Fibroblast of skin of abdomen (primary cell): ENCODE measurements around the gene THPO. TPM values are rescaled to one million over a fixed set of nuclear protein-coding genes. Genes with fewer than 3 reads are reported as not detected.
A peak's percentile ranks its signal among the peaks of the same experiment; 100 is the strongest.

Source experiments
- DNase-seq: peaks from one replicate; pipeline ENCODE4 v3.0.0-alpha.2; 2013
- polyA plus RNA-seq, 2 experiments: library from polyadenylated mRNA; unstranded; fragments of 120-200 nt; gene quantifications; one replicate each; pipeline ENCODE4 v1.2.1, GENCODE V29; 2013; ENCODE audit not compliant: insufficient read length in 2 of 2

THPO gene
- polyA plus RNA-seq (2013, experiment 1 of 2; ENCODE audit: insufficient read length): 0.28 TPM
- 0.29 TPM for polyA plus RNA-seq (2013, experiment 2 of 2; ENCODE audit: insufficient read length)

DNA sequence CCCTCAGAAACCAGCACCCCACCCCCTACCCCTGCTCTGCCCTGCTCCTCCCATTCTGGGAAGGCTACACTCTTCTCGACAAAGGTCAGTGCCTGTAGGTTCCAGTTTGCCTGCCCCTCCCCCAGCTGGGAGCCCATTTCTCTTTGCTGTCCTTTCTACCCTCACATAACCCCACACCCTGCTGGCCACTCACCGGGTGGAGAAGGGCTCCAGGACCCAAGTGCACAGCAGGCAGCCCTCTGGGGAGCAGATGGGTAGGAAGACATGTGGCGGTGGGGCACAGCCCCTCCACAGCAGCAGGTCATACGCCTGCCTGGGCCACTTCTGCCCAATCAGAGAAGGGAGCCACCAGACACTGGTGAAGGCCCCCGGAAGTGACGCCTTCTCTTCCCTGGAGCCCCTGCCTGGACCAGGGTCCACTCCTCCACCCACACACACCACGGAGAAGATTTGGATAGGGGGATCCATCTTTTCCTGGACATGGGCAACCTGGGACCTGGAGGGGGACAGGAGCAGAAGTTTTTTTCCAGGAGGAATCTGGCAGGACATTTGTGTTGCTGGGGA lies at the start of gene THPO:
TSS of gene THPO (minus strand) at position 326 of the 564 bp plus-strand sequence. CDS start 1,948 bp downstream, outside the sequence.
- no peak for DNase-seq

DNA sequence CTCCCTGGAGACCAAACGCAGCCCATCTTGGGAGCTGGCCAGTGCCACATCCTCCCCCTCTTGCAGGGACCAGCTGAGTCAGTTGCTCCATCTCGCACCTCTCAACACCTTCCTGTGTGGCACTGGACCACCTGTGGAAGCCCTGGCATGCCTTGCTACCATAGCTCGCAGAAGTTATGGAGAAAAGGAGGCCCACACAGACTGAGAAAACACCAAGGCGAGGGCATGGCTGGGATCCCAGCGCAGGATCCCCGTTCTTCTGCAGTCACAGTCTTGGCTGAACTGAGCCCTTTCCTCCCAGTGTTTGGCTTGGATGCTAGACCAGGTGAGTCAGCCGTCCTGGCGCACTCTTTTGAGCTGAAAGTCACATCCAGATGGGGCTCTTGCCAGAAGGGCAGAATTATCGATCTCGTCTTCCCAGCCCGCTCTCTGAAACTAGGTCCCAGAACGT lies 48.7 kb upstream of the THPO start:
- no peak for DNase-seq

GRCh38 chr3:184423561-184423960 lies 45.6 kb upstream of the THPO start:
- no peak for DNase-seq

DNA sequence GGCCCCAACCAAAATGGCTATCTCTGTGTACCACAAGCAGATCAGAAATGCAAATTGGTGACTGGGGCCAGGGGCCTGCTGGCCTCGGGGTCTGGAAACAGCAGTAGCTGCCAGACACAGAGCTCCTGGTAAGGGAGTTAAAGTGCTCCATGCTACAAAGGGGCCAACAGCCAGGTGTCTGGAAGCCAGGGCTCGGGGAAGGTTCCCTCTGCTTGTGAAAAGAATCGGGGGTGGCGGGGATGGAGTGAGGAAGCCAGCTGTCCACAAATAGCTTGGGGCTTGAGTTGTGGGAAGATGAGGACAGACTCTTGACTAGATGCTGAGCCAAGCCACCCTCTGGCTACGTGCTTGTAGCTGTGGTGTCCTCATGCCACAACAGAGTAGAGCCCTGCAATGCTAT lies 41.2 kb upstream of the THPO start:
- DNase-seq: no peak

DNA sequence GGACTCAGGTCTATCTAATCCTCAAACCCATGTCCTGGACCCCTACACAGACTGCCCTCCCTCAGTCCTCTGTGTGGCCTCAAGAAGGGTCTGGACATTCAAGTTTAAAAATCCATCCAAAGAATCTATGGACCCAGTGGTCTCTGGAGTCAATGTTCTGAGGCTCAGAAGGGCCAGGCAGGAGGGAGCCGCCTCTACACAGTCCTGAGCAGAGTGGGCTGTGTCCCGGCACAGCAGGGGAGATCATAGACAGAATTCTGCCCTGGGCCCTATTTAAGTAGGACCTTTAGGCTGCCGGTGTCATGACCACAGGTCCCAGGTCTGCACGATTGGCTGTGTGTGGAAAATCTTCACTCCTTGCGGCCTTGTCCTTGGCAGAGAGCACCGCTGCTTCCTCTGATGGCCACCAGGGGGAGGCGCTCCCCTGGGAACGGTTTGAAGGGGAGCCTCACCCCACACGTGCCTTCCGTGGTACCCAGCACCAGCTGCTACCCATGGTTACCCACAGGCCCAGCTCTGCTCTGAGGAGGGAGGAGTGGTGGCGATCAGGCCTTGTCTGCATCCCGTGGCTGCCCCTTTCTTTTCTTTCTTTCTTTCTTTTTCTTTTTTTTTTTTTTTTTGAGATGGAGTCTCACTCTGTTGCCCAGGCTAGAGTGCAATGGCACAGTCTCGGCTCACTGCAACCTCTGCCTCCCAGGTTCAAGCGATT lies 39.8 kb upstream of the THPO start:
- peak; percentile 58 for DNase-seq

- DNase-seq: no peak
Measured at GRCh38 chr3:184415203-184415490, 37.1 kb upstream of the THPO start.

DNA sequence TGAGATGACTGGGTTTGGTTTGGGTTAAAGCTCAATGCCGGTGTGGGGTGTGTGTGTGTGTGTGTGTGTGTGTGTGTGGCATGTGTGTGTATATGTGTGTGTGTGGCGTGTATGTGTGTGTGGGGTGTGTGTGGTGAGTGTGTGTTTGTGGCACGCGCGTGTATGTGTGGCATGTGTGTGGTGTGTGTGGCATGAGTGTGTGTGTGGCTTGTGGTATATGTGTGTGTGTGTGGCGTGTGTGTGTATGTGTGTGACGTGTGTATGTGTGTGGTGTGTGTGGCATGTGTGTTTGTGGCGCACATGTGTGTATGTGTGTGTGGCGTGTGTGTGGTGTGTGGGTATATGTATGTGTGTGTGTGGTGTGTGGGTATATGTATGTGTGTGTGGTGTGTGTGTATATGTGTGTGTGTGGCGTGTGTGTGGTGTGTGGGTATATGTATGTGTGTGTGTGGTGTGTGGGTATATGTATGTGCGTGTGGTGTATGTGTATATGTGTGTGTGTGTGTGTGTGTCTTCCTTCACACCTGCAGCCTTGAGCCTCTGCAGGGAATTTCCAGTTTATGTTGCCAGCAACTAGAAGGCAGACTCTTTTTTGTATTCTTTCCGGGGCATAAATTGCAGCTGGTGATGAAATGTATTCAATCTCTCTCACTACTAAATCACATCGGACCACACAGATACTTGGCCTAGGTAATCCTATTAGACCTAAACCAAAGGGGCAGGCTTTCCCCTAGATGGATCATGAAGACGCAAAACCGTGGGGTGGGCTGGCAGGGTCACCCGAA lies 36.6 kb upstream of the THPO start:
- DNase-seq: no peak

GRCh38 chr3:184409946-184410500 lies 32.0 kb upstream of the THPO start:
- no peak for DNase-seq

- no peak for DNase-seq
Measured at GRCh38 chr3:184409331-184409926, 31.4 kb upstream of the THPO start.

DNA sequence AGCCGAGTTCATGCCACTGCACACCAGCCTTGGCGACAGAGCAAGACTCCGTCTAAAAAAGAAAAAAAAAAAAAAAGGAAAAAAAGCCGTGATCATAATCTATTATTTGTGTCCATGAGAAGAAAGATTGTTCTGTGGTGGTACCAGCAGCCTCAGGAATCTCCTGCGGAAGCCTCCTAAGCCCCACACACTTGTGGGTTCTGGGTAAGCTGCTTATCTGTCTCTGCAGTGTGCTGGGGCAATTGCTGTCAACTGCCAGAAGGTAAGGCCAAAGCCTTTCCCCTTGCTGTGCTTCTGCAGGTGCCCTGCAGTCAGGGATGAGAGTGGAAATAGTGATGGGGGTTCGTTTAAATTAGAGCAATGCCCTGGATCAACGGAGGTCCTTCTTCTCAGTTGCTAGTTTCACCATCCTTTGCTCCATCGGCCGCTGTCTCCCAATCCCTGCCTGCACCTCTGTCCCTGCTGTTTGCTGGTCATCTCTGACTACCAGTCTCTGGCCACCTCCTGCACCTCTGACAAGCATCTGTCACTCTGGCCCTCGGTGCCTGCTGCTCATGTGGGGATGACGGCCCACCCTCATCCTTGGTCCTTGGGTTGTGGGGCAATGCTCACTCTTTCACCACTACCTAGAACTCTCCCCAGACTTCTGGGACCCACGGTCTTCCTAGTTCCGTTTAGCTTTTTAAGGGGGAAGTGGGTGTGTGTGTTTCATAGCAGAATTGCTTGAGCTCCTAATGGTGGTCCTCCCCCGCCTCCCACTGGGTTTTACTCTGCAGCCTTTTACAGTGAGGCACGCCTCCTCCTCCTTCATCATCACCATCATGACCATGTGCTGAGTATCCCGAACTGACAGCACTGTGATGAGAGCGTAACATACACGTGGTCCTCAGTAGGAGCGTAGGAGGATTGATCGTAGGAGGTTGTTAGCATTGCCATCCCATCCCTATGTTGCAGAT lies 27.3 kb upstream of the THPO start:
- DNase-seq: no peak

- DNase-seq: peak; percentile 94
Measured at GRCh38 chr3:184399410-184399809, 21.4 kb upstream of the THPO start.

GRCh38 chr3:184395320-184395660 lies 17.3 kb upstream of the THPO start:
- DNase-seq: no peak

- no peak for DNase-seq
Measured at GRCh38 chr3:184391266-184391665, 13.3 kb upstream of the THPO start.

DNA sequence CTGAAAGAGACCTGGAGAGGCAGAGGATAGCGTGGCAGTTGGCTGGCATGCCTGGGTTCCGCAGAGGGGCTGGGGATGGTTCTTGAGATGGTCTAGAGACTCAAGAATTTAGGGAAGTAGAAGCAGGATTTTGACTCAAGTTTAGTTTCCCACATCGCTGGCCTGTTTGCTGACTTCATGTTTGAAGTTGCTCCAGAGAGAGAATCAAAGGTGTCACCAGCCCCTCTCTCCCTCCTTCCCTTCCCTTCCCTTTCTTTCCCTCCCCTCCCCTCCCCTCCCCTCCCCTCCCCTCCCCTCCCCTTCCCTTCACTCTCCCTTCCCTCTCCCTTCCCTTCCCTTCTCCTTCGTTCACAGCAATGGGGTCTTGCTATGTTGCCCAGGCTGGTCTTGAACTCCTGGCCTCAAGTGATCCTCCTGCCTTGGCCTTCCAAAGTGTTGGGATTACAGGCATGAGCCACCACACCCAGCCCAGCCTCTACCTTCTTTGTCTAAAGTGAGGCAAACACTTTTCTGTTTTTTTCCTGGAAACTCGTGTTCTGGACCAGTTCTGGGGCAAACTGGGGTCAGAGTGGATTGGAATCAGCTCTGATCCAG lies 12.0 kb upstream of the THPO start:
- no peak for DNase-seq

DNA sequence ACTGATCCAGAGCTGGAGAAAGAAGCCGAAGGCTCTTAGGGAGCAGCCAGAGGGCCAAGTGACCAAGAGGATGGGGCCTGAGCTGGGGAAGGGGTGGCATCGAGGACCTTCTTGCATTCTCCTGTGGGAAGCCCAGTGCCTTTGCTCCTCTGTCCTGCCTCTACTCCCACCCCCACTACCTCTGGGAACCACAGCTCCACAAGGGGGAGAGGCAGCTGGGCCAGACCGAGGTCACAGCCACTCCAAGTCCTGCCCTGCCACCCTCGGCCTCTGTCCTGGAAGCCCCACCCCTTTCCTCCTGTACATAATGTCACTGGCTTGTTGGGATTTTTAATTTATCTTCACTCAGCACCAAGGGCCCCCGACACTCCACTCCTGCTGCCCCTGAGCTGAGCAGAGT lies 11.4 kb upstream of the THPO start:
- no peak for DNase-seq

GRCh38 chr3:184388936-184389230 lies 10.9 kb upstream of the THPO start:
- no peak for DNase-seq

DNA sequence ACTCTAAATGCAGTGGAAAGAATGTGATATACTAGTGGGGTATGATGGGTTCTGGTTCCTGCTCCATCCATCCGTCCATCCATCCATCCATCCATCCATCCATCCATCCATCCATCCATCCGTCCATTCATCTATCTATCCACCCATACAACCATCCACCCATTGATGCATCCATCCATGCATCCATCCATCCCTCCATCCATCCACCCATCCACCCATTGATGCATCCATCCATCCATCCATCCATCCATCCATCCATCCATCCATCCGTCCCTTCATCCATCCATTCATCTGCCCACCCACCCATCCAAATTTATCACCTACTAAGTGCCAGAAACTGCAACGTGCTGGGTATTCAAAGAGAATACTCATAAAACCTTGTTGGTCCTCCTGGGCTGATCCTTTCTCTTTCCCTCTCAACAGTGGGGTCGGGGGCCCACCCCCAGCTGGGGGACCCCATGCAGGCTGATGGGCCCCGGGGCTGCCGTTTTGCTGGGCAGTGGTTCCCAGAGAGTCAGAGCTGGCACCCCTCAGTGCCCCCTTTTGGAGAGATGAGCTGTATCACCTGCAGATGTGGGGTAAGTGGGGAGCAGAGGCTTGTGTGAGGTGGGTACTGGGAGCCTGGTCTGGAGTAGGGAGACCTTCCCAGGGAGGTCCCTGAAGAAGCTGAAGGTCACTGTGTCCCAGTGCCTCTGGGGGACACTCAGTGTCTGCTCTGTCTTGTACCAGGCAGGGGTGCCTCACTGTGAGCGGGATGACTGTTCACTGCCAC lies 10.3 kb upstream of the THPO start:
- DNase-seq: no peak

- no peak for DNase-seq
Measured at GRCh38 chr3:184387174-184387714, 9.2 kb upstream of the THPO start.

DNA sequence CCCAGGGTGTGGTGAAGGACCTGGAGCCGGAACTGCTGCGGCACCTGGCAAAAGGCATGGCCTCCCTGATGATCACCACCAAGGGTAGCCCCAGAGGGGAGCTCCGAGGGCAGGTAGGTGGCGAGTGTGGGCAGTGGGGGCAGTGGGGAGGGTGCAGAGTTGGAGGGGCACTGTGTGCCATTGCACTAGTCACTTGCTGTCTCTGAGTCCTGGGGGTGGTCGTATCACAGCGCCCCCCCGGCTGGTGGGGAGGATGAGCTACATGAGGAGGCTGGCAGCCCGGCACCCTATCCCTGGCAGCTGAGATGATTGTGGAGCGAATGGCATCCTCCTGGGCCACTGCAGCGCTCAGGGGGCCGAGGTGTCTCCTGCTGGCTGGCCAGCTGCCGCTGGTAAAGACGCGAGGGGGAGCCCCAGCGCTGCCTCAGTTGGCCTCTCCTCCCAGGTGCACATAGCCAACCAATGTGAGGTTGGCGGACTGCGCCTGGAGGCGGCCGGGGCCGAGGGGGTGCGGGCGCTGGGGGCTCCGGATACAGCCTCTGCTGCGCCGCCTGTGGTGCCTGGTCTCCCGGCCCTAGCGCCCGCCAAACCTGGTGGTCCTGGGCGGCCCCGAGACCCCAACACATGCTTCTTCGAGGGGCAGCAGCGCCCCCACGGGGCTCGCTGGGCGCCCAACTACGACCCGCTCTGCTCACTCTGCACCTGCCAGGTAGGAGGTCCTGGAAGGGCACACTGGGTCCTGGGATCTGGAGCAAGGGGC lies 8.2 kb upstream of the THPO start:
- no peak for DNase-seq
